T47D (cell line): ENCODE results near the gene GID4.

Experiments used
- DNase-seq, 2 experiments: peaks; one replicate each; pipeline versions ENCODE4 v3.0.0 to v3.0.0-alpha.2; 2011 to 2012; ENCODE audit warnings: low read depth in 1 of 2, low spot score in 1 of 2
- JUND ChIP-seq: IDR thresholded peaks from 2 replicates; pipeline ENCODE4 v1.6.1; 2012; ENCODE audit warnings: low read depth
- in situ Hi-C: cut with HindIII; loops from 2 replicates; pipeline ENCODE4 v1.10.0; 2016; ENCODE audit warnings: low sequenced_read_pairs, low pct_unique_long_range_greater_than_20kb

The GID4 gene

GRCh38 chr17:18105027-18105426, 65.8 kb downstream of the GID4 start:
- no peak for DNase-seq
- no peak for TF ChIP-seq JUND
- in situ Hi-C loops = no loop called here

- in situ Hi-C loops = no loop called here
- no peak for DNase-seq
- no peak for TF ChIP-seq JUND
These were observed 66.4 kb downstream of the GID4 start for GRCh38 chr17:18105595-18105994.

GRCh38 chr17:18106211-18106610, 67.0 kb downstream of the GID4 start:
- in situ Hi-C loops = no loop called here
- no peak for DNase-seq
- no peak for TF ChIP-seq JUND

GRCh38 chr17:18107061-18107790, 68.0 kb downstream of the GID4 start:
- DNase-seq = no peak
- in situ Hi-C loops = no loop called here
- TF ChIP-seq JUND = no peak

- no peak for DNase-seq
- TF ChIP-seq JUND = no peak
- in situ Hi-C loops = no loop called here
These were observed 68.8 kb downstream of the GID4 start for GRCh38 chr17:18107971-18108370.

- no peak for DNase-seq
- no peak for TF ChIP-seq JUND
- in situ Hi-C loops = no loop called here
These were observed 69.4 kb downstream of the GID4 start, which contains the start of gene MYO15A for GRCh38 chr17:18108401-18109312. MYO15A (plus strand) TSS chr17:18108756; CDS start chr17:18118801, 10,045 bp downstream.

- TF ChIP-seq JUND = no peak
- in situ Hi-C loops = no loop called here
- DNase-seq = no peak
These were observed 70.8 kb downstream of the GID4 start for GRCh38 chr17:18109935-18110485.

GRCh38 chr17:18110636-18111145, 71.5 kb downstream of the GID4 start:
- no peak for DNase-seq
- no peak for TF ChIP-seq JUND
- in situ Hi-C loops = no loop called here

- in situ Hi-C loops = no loop called here
- TF ChIP-seq JUND = no peak
- no peak for DNase-seq
These were observed 72.2 kb downstream of the GID4 start for GRCh38 chr17:18111330-18111971.

GRCh38 chr17:18115517-18115916, 76.3 kb downstream of the GID4 start:
- in situ Hi-C loops = no loop called here

GRCh38 chr17:18116078-18116477, 76.9 kb downstream of the GID4 start:
- no peak for TF ChIP-seq JUND
- DNase-seq = no peak
- in situ Hi-C loops = no loop called here

More at GRCh38 chr17:18115517-18115916, 76.3 kb downstream of the GID4 start:
- no peak for DNase-seq
- TF ChIP-seq JUND = no peak

- no peak for DNase-seq
- in situ Hi-C loops = no loop called here
- no peak for TF ChIP-seq JUND
These were observed 78.3 kb downstream of the GID4 start for GRCh38 chr17:18117533-18117932.
